Smooth muscle cell (in vitro differentiated cells): ENCODE measurements around the gene ABCD2. TPM values are rescaled to one million over a fixed set of nuclear protein-coding genes. Genes with fewer than 3 reads are reported as not detected.

Experiments
- DNase-seq: peaks from one replicate; lab custom pipeline; 2025; ENCODE audit not compliant: unreplicated experiment; lab: John Stamatoyannopoulos, UW
- H2AFZ ChIP-seq: fragments of 200-600 bp; sonication (generic); 2 replicates; pipeline ENCODE4 v1.6.0; 2016; ENCODE audit warnings: antibody characterized with exemption, low read depth, mild to moderate bottlenecking
- H3F3A ChIP-seq: fragments of 200-600 bp; sonication (generic); 2 replicates; pipeline ENCODE4 v1.6.0; 2017; ENCODE audit warnings: antibody characterized with exemption, low read depth
- H3K27ac ChIP-seq: fragments of 200-600 bp; sonication (generic); 2 replicates; pipeline ENCODE4 v1.5.1; 2016; ENCODE audit warnings: low read depth, mild to moderate bottlenecking
- H3K27me3 ChIP-seq: fragments of 200-600 bp; sonication (generic); 2 replicates; pipeline ENCODE4 v1.6.1; 2016; ENCODE audit warnings: low read depth, mild to moderate bottlenecking
- H3K36me3 ChIP-seq: fragments of 200-600 bp; sonication (generic); 2 replicates; pipeline ENCODE4 v1.5.1; 2016; ENCODE audit warnings: low read depth
- H3K4me1 ChIP-seq: fragments of 200-600 bp; sonication (generic); 2 replicates; pipeline ENCODE4 v1.5.1; 2016; ENCODE audit warnings: low read depth
- H3K4me2 ChIP-seq: fragments of 200-600 bp; sonication (generic); 2 replicates; pipeline ENCODE4 v1.6.0; 2016; ENCODE audit warnings: mild to moderate bottlenecking
- H3K4me3 ChIP-seq: fragments of 200-600 bp; sonication (generic); 2 replicates; pipeline ENCODE4 v1.5.1; 2016; ENCODE audit warnings: mild to moderate bottlenecking
- H3K79me2 ChIP-seq: fragments of 200-600 bp; sonication (generic); 2 replicates; pipeline ENCODE4 v1.6.0; 2016; ENCODE audit warnings: low read depth, mild to moderate bottlenecking
- H3K9ac ChIP-seq: fragments of 200-600 bp; sonication (generic); 2 replicates; pipeline ENCODE4 v1.6.0; 2016; ENCODE audit warnings: low read depth
- H3K9me3 ChIP-seq: fragments of 200-600 bp; sonication (generic); replicated peaks from 2 replicates; pipeline ENCODE4 v1.5.1; 2016; ENCODE audit warnings: low read depth
- H4K20me1 ChIP-seq: fragments of 200-600 bp; sonication (generic); 2 replicates; pipeline ENCODE4 v1.6.0; 2016; ENCODE audit warnings: low read depth
- WGBS: methylation state at CpG from one replicate; pipeline ENCODE4 v1.1.7; 2016; ENCODE audit warnings: low lambda C conversion rate; 5-methylcytosine and 5-hydroxymethylcytosine counted together
- polyA plus RNA-seq: library from polyadenylated mRNA; unstranded; fragments of >200 nt; fragmentation: Nextera tagmentation; extraction: Ambion mirVana; gene quantifications from 2 replicates; pipeline ENCODE4 v1.2.1, GENCODE V29; 2016
- total RNA-seq: library from RNA; depleted of rRNA; stranded (reverse); fragments of >200 nt; gene quantifications from 2 replicates; pipeline ENCODE4 v1.2.3, GENCODE V29; 2014
- TF ChIP-seq, protein P1 (sequence below): fragments of 200-600 bp; sonication (generic); IDR thresholded peaks from 2 replicates; pipeline ENCODE4 v1.5.1; 2017; ENCODE audit warnings: borderline replicate concordance, mild to moderate bottlenecking, antibody characterized with exemption; ENCODE audit not compliant: insufficient read depth, poor library complexity, severe bottlenecking

Gene ABCD2
- total and polyA plus RNA-seq, 2 experiments from 2014 or later, result 0.04 TPM; not detected in 1

DNA sequence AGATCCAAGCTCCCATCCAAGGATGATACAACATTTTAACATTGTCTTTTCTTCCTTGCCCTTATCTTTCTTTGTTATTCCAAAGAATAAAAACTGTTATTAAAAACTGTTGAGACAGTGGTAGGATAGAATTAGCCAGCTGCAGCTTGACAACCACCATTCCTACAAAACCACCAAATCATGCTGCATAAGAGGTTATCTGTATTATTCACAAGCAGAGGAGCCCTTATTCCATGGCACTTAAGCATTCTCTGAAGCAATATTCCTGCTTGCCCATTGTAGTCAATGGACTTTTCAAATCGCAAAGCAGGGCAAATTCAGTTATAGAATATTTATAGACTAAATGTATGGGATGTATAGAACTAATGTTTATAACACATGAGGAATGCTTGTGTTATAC is 3.4 kb downstream of the ABCD2 start:
- WGBS, result 93% methylated on average over 1 of the region's 1 CpG
- Histone ChIP-seq H3K9ac (no peak overlapping the region), H3K27me3 (no peaks in the 10 kb centered on the region), H4K20me1 (no peaks in the 10 kb centered on the region), H3K36me3 (no peaks in the 10 kb centered on the region), H3K4me2 (no peak overlapping the region), H3K79me2 (no peaks in the 10 kb centered on the region), H2AFZ (no peak overlapping the region), H3K4me1 (peaks cover 3% of the 10 kb centered on the region), H3K27ac (no peak overlapping the region), H3K4me3 (no peak overlapping the region), H3F3A (peaks cover 7% of the 10 kb centered on the region), H3K9me3 (no peaks in the 10 kb centered on the region)
- TF ChIP-seq, protein P1, sequence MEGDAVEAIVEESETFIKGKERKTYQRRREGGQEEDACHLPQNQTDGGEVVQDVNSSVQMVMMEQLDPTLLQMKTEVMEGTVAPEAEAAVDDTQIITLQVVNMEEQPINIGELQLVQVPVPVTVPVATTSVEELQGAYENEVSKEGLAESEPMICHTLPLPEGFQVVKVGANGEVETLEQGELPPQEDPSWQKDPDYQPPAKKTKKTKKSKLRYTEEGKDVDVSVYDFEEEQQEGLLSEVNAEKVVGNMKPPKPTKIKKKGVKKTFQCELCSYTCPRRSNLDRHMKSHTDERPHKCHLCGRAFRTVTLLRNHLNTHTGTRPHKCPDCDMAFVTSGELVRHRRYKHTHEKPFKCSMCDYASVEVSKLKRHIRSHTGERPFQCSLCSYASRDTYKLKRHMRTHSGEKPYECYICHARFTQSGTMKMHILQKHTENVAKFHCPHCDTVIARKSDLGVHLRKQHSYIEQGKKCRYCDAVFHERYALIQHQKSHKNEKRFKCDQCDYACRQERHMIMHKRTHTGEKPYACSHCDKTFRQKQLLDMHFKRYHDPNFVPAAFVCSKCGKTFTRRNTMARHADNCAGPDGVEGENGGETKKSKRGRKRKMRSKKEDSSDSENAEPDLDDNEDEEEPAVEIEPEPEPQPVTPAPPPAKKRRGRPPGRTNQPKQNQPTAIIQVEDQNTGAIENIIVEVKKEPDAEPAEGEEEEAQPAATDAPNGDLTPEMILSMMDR, result no peak
- no peak for DNase-seq

DNA sequence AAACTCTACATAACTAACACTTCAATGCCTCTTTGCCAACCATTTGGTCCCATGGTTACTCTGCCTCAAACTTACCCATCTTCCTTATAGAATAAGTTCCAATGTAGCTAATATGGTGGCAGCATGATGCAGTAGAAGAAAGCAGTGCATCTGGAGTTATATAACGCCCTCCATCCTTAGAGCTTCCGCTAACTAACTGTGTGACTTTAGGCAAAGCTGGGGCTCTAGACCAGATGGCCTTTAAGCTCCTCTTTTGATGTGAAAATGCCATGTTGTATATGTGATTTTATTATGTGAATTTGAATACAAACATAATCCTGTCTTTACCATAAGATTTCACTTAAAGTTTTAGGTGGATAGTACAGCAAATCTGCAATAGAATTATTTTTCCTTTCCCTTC is 6.1 kb downstream of the ABCD2 start:
- no peaks in the 10 kb centered on the region for H4K20me1 ChIP-seq
- H3K79me2 ChIP-seq, result no peaks in the 10 kb centered on the region
- H3K4me2 ChIP-seq, result no peak overlapping the region
- TF ChIP-seq, protein P1, result no peak
- no peaks in the 10 kb centered on the region for H3K4me1 ChIP-seq
- H2AFZ ChIP-seq, result no peak overlapping the region
- no peak overlapping the region for H3K4me3 ChIP-seq
- H3K9me3 ChIP-seq, result no peaks in the 10 kb centered on the region
- no peaks in the 10 kb centered on the region for H3F3A ChIP-seq
- H3K27me3 ChIP-seq, result no peaks in the 10 kb centered on the region
- H3K27ac ChIP-seq, result no peak overlapping the region
- no peak overlapping the region for H3K9ac ChIP-seq
- no peak for DNase-seq
- WGBS, result 97% methylated on average over 2 of the region's 2 CpGs
- H3K36me3 ChIP-seq, result no peaks in the 10 kb centered on the region

DNA sequence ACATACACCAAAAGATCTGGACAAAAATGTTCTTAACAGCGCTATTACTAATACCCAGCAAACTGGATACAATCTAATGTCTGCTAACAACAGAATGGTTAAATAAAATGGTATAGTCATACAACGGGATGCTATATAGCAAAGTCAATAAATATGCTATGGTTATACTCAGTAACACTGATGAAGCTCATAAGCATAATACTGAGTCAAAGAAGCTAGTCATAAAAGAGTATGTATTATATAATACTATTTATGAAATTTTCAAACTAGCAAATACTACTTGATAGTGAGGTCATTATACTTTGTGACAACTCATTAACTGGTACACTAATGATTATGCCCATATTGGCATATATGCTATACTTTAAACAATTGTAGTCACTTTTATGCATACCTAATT is 7.4 kb downstream of the ABCD2 start:
- DNase-seq, result no peak
- WGBS, result 96% methylated on average over 2 of the region's 2 CpGs

DNA sequence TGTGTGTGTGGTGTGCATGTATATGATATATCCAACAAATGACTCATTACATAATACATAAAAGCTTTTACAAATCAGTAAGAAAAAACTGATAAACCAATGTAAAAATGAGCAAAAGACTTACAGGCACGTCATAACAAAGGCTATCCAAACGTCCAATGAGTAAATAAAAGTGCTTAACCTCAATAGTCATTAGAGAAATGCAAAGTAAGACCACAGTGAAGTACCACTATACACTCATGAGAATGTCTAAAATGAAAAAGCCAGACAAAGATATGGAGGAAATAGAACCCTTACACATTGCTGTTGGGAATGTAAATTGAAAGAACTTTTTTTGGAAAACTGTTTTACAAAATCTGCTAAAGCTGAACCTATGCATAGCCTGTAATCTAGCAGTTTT is 7.8 kb downstream of the ABCD2 start:
- Histone ChIP-seq H4K20me1 (no peaks in the 10 kb centered on the region), H3K36me3 (no peaks in the 10 kb centered on the region), H3K4me1 (no peaks in the 10 kb centered on the region), H3F3A (no peaks in the 10 kb centered on the region), H3K4me2 (no peak overlapping the region), H2AFZ (no peak overlapping the region), H3K27me3 (no peaks in the 10 kb centered on the region), H3K9ac (no peak overlapping the region), H3K79me2 (no peaks in the 10 kb centered on the region), H3K27ac (no peak overlapping the region), H3K9me3 (no peaks in the 10 kb centered on the region), H3K4me3 (no peak overlapping the region)
- TF ChIP-seq, protein P1, result no peak
- DNase-seq, result no peak
- 81% methylated on average over 2 of the region's 2 CpGs for WGBS

More for the DNA sequence above, 7.4 kb downstream of the ABCD2 start:
- no peaks in the 10 kb centered on the region for H3K79me2 ChIP-seq
- H3K4me2 ChIP-seq, result no peak overlapping the region
- no peak overlapping the region for H3K27ac ChIP-seq
- no peak overlapping the region for H3K4me3 ChIP-seq
- no peaks in the 10 kb centered on the region for H3K4me1 ChIP-seq
- no peaks in the 10 kb centered on the region for H3K27me3 ChIP-seq
- H3K9me3 ChIP-seq, result no peaks in the 10 kb centered on the region
- no peak overlapping the region for H3K9ac ChIP-seq
- H4K20me1 ChIP-seq, result no peaks in the 10 kb centered on the region
- H3K36me3 ChIP-seq, result no peaks in the 10 kb centered on the region
- TF ChIP-seq, protein P1, result no peak
- H2AFZ ChIP-seq, result no peak overlapping the region
- H3F3A ChIP-seq, result no peaks in the 10 kb centered on the region
